Fibroblast of villous mesenchyme (primary cell): ENCODE results near the gene RAB31. TPM values are rescaled to one million over a fixed set of nuclear protein-coding genes. Genes with fewer than 3 reads are reported as not detected.
"Not testable (repeated sequence)": the region's sequence is repeated elsewhere in the genome, so short reads cannot be mapped to it uniquely, and the experiment has no call there.

Experiments
- DNase-seq: peaks from one replicate; pipeline ENCODE4 v3.0.0-alpha.2; 2010; ENCODE audit warnings: low read depth
- H3K4me3 ChIP-seq: 2 replicates; pipeline ENCODE4 v1.5.1; 2011; ENCODE audit warnings: low read depth, mild to moderate bottlenecking, low read length
- total RNA-seq: library from RNA; depleted of rRNA; stranded (reverse); fragments of >200 nt; gene quantifications from 2 replicates; pipeline ENCODE4 v1.2.3, GENCODE V29; 2012
- TF ChIP-seq, protein P1 (sequence below): IDR thresholded peaks from 2 replicates; pipeline ENCODE4 v1.5.1; 2012; ENCODE audit warnings: low read depth, mild to moderate bottlenecking, low read length; ENCODE audit not compliant: insufficient read depth

Gene RAB31
- total RNA-seq, 1 donor, result 34.5 TPM

DNA sequence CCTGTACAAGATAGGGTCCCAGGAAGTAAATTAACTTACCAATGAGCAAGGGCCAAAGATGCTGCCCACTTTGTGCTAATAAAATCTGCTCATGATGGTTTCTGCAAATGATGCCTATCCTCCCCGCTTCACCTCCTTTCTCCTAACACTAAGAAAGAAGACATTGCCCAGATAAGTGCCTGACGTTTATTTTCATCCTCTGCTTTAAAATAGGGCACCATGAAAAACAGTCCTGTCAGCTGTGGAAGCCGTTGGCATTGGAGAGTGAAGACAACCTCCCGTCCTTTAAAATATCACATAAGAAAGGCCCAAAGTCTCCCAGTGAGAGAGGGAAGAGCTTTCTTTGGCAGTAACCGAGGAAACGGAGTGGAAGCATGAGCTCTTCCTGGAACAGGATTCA, 176.0 kb downstream of the RAB31 start:
- TF ChIP-seq, protein P1, sequence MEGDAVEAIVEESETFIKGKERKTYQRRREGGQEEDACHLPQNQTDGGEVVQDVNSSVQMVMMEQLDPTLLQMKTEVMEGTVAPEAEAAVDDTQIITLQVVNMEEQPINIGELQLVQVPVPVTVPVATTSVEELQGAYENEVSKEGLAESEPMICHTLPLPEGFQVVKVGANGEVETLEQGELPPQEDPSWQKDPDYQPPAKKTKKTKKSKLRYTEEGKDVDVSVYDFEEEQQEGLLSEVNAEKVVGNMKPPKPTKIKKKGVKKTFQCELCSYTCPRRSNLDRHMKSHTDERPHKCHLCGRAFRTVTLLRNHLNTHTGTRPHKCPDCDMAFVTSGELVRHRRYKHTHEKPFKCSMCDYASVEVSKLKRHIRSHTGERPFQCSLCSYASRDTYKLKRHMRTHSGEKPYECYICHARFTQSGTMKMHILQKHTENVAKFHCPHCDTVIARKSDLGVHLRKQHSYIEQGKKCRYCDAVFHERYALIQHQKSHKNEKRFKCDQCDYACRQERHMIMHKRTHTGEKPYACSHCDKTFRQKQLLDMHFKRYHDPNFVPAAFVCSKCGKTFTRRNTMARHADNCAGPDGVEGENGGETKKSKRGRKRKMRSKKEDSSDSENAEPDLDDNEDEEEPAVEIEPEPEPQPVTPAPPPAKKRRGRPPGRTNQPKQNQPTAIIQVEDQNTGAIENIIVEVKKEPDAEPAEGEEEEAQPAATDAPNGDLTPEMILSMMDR, result no peak
- DNase-seq, result no peak

DNA sequence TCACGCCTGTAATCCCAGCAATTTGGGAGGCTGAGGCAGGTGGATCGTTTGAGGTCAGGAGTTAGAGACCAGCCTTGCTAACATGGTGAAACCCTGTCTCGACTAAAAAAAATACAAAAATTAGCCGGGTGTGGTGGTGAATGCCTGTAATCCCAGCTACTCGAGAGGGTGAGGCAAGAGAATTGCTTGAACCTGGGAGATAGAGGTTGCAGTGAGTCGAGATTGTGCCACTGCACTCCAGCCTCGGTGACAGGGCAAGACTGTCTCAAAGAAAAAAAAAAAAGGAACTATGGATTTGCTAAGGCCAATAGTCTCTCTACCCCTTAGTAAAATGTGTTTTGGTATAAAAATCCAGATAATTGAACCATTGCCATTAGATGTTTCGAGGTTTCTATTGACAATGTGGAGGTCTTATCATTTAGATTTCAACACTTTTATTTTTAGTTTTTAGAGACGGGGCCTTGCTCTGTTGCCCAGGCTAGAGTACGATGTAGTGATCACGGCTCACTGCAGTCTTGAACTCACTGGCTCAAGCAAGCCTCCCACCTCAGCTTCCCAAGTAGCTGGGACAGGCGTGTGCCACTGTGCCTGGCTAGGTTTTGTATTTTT, 176.5 kb downstream of the RAB31 start:
- no peak overlapping the region for H3K4me3 ChIP-seq
- TF ChIP-seq, protein P1, result no peak
- no peak for DNase-seq

More for the DNA sequence above, 176.0 kb downstream of the RAB31 start:
- H3K4me3 ChIP-seq, result no peak overlapping the region

DNA sequence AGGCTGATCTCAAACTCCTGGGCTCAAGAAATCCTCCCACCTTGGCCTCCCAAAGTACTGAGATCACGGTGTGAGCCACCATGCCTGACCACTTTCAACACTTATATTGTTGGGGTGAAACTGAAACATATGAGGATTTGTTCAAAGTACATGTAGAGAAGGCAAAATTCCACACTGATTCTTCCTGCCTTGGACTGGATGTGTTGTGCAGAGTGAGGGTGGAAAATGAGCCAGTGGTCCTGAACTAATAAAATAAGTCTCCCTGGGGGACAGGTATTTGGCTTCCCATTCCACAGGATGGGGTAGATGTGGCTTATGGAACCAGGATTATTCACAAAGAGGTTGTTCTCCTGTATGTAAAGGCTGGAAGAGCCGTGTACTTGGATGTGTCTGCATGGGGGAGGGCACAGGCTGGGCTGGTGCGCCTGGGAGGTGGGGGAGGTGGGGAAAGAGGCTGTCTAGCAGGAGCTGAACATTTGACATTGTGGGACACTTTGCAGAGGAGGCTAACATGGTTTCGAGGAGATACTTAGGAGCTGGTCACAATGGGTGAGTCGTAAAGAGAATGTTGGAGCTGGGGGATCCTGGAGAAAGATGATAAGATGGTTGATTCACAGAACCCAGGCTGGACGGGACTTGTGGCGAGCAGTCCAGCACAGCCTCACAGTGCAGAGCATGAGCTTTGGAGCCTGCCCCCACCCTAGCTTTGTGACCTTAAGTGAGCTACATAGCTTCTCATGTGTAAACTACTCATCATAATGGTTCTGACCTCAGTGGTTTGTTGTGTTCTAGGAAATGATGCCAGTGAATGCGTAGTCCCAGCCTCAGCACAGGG, 177.3 kb downstream of the RAB31 start, which contains the start of gene TXNDC2:
Gene TXNDC2, plus strand, starts transcription at position 804 of the 835 bp plus-strand sequence. CDS start 708 bp downstream, outside the sequence.
- DNase-seq, result no peak

DNA sequence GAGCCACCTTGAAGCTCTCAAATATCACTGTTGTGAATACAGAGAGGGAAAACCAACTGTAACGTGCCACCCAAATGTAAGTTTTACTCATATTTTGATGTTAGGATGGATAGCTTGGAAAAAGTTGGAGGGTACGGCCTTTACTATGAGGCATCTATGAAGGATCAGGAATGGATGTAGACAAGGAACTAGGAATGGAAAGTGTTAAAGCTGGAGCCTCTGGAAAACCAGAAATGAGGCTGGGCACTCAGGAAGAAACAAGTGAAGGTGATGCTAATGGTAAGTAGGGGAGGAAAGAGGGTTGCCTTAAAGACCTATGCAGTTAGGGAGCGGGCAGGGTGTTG, 177.9 kb downstream of the RAB31 start:
- no peak overlapping the region for H3K4me3 ChIP-seq
- DNase-seq, result no peak
- TF ChIP-seq, protein P1, result no peak

More for the DNA sequence above, 177.3 kb downstream of the RAB31 start, which contains the start of gene TXNDC2:
- TF ChIP-seq, protein P1, result no peak
- H3K4me3 ChIP-seq, result no peak within 1 kb of the TSS

DNA sequence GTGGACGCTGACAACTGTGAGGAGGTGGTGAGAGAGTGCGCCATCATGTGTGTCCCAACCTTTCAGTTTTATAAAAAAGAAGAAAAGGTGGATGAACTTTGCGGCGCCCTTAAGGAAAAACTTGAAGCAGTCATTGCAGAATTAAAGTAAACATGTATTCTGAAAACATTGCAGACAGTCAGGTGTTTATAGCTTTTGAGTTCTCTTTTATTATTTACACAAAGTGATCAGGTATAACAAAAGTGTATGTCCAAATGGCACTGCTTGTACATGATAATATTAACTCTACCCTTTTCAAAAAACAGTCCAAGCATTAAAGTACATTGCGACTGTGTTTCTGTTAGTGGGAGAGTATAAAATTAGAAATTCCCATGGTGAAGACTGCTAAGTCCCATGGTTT, 179.9 kb downstream of the RAB31 start:
- no peak for DNase-seq
- TF ChIP-seq, protein P1, result no peak
- no peak overlapping the region for H3K4me3 ChIP-seq

DNA sequence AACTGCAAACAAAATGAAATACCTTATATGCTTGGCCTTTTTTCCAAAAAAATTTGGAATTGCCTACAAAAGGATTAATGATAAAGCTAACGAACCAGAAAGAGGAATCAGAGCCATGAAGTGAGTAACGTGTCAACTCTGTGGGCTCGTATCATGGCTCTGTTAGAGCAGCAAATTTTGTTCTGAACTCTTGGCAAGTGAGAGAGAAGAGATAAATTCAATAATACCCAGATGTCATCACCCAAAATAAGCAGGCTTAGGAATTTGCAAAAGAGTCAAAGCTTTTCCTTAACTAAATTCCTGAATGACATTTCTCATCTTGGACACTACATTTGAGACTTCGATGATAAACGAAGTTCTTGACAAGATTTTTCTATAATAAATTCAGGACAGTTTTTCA, 182.1 kb downstream of the RAB31 start:
- H3K4me3 ChIP-seq, result no peak overlapping the region
- no peak for DNase-seq
- TF ChIP-seq, protein P1, result no peak

DNA sequence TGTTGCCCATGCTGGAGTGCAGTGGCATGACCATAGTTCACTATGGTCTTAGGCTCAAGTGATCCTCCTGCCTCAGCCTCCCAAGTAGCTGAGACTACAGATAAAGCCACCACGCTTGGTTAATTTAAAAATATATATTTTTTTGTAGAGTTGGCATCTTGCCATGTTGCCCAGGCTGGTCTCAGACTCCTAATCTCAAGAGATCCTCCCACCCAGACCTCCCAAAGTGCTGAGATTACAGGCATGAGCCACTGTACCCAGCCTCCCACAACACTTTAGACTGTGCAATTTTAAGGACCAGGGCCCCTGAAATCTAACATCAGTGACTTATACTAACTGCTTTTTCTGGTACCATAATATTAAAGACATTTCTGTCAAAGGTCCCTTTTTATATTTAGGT, 182.9 kb downstream of the RAB31 start:
- DNase-seq, result no peak
- no peak overlapping the region for H3K4me3 ChIP-seq
- TF ChIP-seq, protein P1, result no peak

DNA sequence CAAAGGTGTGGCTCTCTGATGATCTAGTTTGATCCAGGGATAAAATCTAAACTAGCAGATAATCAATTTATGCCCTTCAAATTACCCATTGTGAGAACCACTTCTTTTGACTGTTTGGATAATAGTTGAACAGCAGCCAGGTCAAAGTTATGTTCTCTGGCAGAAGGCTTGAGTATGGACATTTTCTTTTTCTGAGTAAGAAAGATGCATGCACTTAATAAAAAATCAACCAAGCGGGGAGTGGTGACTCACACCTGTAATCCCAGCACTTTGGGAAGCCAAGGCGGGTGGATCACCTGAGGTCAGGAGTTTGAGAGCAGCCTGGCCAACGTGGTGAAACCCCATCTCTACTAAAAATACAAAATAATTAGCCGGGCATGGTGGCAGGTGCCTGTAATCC, 183.4 kb downstream of the RAB31 start:
- not testable (repeated sequence) for H3K4me3 ChIP-seq, DNase-seq
